ENCODE results near the gene ASB1.

GRCh38 chr2:238424313-238424700, 2.4 kb upstream of the ASB1 start:
- TF ChIP-seq, protein P1, sequence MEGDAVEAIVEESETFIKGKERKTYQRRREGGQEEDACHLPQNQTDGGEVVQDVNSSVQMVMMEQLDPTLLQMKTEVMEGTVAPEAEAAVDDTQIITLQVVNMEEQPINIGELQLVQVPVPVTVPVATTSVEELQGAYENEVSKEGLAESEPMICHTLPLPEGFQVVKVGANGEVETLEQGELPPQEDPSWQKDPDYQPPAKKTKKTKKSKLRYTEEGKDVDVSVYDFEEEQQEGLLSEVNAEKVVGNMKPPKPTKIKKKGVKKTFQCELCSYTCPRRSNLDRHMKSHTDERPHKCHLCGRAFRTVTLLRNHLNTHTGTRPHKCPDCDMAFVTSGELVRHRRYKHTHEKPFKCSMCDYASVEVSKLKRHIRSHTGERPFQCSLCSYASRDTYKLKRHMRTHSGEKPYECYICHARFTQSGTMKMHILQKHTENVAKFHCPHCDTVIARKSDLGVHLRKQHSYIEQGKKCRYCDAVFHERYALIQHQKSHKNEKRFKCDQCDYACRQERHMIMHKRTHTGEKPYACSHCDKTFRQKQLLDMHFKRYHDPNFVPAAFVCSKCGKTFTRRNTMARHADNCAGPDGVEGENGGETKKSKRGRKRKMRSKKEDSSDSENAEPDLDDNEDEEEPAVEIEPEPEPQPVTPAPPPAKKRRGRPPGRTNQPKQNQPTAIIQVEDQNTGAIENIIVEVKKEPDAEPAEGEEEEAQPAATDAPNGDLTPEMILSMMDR (IDR thresholded peaks at IDR 0.05), result no peak
- TF ChIP-seq POLR2A (IDR thresholded peaks at IDR 0.05) (no peak), POLR2AphosphoS5 (IDR thresholded peaks at IDR 0.05) (no peak)
